ENCODE measurements around the gene NFATC2.

DNA sequence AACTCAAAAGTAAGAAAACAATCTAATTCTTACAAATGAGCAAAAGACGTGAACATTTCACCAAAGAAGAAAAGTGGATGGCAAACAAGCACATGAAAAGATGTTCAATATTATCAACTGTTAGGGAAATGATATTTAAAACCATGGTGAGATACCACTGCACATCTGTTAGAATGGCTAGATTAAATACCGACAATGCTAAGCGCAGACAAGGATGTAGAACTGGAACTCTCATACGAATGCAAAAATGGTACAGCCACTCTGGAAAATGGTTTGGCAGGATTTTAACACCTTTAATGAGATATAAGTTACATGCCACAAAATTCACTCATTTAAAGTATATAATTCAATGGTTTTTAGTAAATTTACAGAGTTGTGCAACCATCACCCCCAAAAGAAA is 44.6 kb upstream of the NFATC2 start:
- TF ChIP-seq, protein P1, sequence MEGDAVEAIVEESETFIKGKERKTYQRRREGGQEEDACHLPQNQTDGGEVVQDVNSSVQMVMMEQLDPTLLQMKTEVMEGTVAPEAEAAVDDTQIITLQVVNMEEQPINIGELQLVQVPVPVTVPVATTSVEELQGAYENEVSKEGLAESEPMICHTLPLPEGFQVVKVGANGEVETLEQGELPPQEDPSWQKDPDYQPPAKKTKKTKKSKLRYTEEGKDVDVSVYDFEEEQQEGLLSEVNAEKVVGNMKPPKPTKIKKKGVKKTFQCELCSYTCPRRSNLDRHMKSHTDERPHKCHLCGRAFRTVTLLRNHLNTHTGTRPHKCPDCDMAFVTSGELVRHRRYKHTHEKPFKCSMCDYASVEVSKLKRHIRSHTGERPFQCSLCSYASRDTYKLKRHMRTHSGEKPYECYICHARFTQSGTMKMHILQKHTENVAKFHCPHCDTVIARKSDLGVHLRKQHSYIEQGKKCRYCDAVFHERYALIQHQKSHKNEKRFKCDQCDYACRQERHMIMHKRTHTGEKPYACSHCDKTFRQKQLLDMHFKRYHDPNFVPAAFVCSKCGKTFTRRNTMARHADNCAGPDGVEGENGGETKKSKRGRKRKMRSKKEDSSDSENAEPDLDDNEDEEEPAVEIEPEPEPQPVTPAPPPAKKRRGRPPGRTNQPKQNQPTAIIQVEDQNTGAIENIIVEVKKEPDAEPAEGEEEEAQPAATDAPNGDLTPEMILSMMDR (IDR thresholded peaks at IDR 0.05; ENCODE audit: low read length): no peak
- no peak for TF ChIP-seq EZH2 (IDR thresholded peaks at IDR 0.05; ENCODE audit: borderline replicate concordance, low read length)
